Loucy (cell line): ENCODE measurements around the gene ACP7.

Source experiments
- H2AFZ ChIP-seq: fragments of 200-600 bp; sonication (generic); 2 replicates; pipeline ENCODE4 v1.6.0; 2016; ENCODE audit warnings: antibody characterized with exemption, mild to moderate bottlenecking, low read length, moderate library complexity
- H3F3A ChIP-seq: fragments of 200-600 bp; 2 replicates; pipeline ENCODE4 v1.6.0; 2016; ENCODE audit warnings: antibody characterized with exemption, low read depth, mild to moderate bottlenecking
- H3K27me3 ChIP-seq: fragments of 200-600 bp; sonication (generic); 2 replicates; pipeline ENCODE4 v1.6.1; 2014; ENCODE audit warnings: low read length, mild to moderate bottlenecking; ENCODE audit not compliant: insufficient read depth, poor library complexity, severe bottlenecking
- H3K36me3 ChIP-seq: fragments of 200-600 bp; sonication (generic); 2 replicates; pipeline ENCODE4 v1.6.1; 2016; ENCODE audit warnings: low read length; ENCODE audit not compliant: insufficient read depth
- H3K4me1 ChIP-seq: fragments of 200-600 bp; sonication (generic); 2 replicates; pipeline ENCODE4 v1.5.1; 2014; ENCODE audit warnings: low read length, mild to moderate bottlenecking; ENCODE audit not compliant: insufficient read depth, poor library complexity, severe bottlenecking
- H3K4me2 ChIP-seq: fragments of 200-600 bp; sonication (generic); 2 replicates; pipeline ENCODE4 v1.6.0; 2014; ENCODE audit warnings: antibody characterized with exemption, low read length, low read depth, mild to moderate bottlenecking; ENCODE audit not compliant: poor library complexity, severe bottlenecking
- H3K4me3 ChIP-seq: fragments of 200-600 bp; sonication (generic); 2 replicates; pipeline ENCODE4 v1.5.1; 2014; ENCODE audit warnings: low read length, mild to moderate bottlenecking, mixed read lengths; ENCODE audit not compliant: poor library complexity, severe bottlenecking
- H3K79me2 ChIP-seq: fragments of 200-600 bp; sonication (generic); 2 replicates; pipeline ENCODE4 v1.6.1; 2014; ENCODE audit warnings: low read length; ENCODE audit not compliant: insufficient read depth
- H3K9ac ChIP-seq: fragments of 200-600 bp; sonication (generic); 2 replicates; pipeline ENCODE4 v1.6.0; 2014; ENCODE audit warnings: mild to moderate bottlenecking, low read depth, low read length, moderate library complexity; ENCODE audit not compliant: poor library complexity, severe bottlenecking
- H3K9me2 ChIP-seq: fragments of 200-600 bp; sonication (generic); replicated peaks from 2 replicates; pipeline ENCODE4 v1.6.1; 2016; ENCODE audit warnings: low read depth, low read length, mixed read lengths
- H3K9me3 ChIP-seq: fragments of 200-600 bp; sonication (generic); 2 replicates; pipeline ENCODE4 v1.6.1; 2014; ENCODE audit warnings: mild to moderate bottlenecking, antibody characterized with exemption, low read length, low read depth; ENCODE audit not compliant: insufficient read depth
- H4K20me1 ChIP-seq: fragments of 200-600 bp; sonication (generic); 2 replicates; pipeline ENCODE4 v1.6.0; 2014; ENCODE audit warnings: antibody characterized with exemption, low read length, mild to moderate bottlenecking; ENCODE audit not compliant: insufficient read depth, poor library complexity, severe bottlenecking
- EZH2phosphoT487 ChIP-seq: fragments of 200-600 bp; IDR thresholded peaks from 2 replicates; pipeline ENCODE4 v1.6.1; 2018; ENCODE audit warnings: antibody characterized with exemption, mild to moderate bottlenecking, moderate library complexity, borderline replicate concordance
- TF ChIP-seq, protein P1 (sequence below): fragments of 200-600 bp; sonication (generic); conservative IDR thresholded peaks from 2 replicates; pipeline ENCODE4 v1.5.1; 2014; ENCODE audit warnings: mild to moderate bottlenecking, antibody characterized with exemption, low read length

ACP7 gene

DNA sequence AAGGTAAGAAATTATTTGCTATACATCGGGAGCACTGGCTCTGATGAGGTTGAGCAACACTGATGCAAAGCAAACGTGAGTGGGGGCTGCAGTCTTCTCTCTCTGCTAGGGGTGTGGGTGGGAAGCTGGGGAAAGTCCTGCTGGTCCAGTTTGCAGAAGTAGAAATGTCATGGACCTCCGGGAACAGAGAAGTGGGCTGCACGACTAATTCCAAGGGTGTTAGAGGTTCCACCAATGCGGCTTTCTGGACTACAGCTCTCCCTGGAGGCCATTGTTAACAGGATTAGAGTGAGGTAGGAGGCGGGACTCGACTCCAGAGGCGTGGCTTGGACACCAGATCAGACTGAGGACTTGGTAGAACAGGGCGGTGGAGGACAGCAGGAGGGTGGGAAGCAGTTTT lies 46.1 kb upstream of the ACP7 start:
- H3F3A ChIP-seq = no peaks in the 10 kb centered on the region
- H2AFZ ChIP-seq = no peak overlapping the region
- no peak overlapping the region for H3K4me3 ChIP-seq
- H4K20me1 ChIP-seq = no peaks in the 10 kb centered on the region
- H3K9ac ChIP-seq = no peak overlapping the region
- no peaks in the 10 kb centered on the region for H3K79me2 ChIP-seq
- H3K4me1 ChIP-seq = no peaks in the 10 kb centered on the region
- H3K9me3 ChIP-seq = no peaks in the 10 kb centered on the region; the same call in 1 of the 2 replicates
- no peaks in the 10 kb centered on the region for H3K27me3 ChIP-seq
- H3K4me2 ChIP-seq = no peak overlapping the region
- no peaks in the 10 kb centered on the region for H3K36me3 ChIP-seq
- TF ChIP-seq, protein P1, sequence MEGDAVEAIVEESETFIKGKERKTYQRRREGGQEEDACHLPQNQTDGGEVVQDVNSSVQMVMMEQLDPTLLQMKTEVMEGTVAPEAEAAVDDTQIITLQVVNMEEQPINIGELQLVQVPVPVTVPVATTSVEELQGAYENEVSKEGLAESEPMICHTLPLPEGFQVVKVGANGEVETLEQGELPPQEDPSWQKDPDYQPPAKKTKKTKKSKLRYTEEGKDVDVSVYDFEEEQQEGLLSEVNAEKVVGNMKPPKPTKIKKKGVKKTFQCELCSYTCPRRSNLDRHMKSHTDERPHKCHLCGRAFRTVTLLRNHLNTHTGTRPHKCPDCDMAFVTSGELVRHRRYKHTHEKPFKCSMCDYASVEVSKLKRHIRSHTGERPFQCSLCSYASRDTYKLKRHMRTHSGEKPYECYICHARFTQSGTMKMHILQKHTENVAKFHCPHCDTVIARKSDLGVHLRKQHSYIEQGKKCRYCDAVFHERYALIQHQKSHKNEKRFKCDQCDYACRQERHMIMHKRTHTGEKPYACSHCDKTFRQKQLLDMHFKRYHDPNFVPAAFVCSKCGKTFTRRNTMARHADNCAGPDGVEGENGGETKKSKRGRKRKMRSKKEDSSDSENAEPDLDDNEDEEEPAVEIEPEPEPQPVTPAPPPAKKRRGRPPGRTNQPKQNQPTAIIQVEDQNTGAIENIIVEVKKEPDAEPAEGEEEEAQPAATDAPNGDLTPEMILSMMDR = no peak
- no peak for TF ChIP-seq EZH2phosphoT487
- H3K9me2 ChIP-seq = no peaks in the 10 kb centered on the region

DNA sequence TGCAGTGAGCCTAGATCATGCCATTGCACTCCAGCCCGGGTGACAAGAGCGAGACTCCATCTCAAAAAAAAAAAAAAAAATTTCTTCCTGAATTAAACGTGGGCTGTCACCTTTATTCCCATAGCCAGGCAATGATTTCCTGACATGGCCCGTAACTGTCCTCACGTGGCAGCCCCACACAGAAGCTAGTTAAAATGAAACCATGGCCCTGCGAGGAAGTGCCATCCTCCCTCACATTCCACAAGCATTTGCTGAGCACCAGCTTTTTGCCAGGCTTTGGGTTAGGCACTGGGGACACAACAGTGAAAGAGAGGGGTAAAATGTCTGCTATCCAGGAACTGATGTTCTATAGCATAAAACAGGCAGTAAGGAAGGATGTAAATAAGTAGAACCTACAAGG lies 38.7 kb upstream of the ACP7 start:
- no peak overlapping the region for H3K4me3 ChIP-seq
- H3K4me1 ChIP-seq = no peaks in the 10 kb centered on the region
- no peaks in the 10 kb centered on the region for H3F3A ChIP-seq
- no peak for TF ChIP-seq EZH2phosphoT487
- TF ChIP-seq, protein P1 = no peak
- peaks cover 4% of the 10 kb centered on the region for H3K27me3 ChIP-seq
- no peak overlapping the region for H3K9ac ChIP-seq
- no peak overlapping the region for H2AFZ ChIP-seq
- H3K36me3 ChIP-seq = no peaks in the 10 kb centered on the region
- peaks cover 5% of the 10 kb centered on the region; the same call in 1 of the 2 replicates for H3K9me3 ChIP-seq
- no peaks in the 10 kb centered on the region for H3K79me2 ChIP-seq
- H3K4me2 ChIP-seq = no peak overlapping the region
- H4K20me1 ChIP-seq = no peaks in the 10 kb centered on the region
- no peaks in the 10 kb centered on the region for H3K9me2 ChIP-seq

DNA sequence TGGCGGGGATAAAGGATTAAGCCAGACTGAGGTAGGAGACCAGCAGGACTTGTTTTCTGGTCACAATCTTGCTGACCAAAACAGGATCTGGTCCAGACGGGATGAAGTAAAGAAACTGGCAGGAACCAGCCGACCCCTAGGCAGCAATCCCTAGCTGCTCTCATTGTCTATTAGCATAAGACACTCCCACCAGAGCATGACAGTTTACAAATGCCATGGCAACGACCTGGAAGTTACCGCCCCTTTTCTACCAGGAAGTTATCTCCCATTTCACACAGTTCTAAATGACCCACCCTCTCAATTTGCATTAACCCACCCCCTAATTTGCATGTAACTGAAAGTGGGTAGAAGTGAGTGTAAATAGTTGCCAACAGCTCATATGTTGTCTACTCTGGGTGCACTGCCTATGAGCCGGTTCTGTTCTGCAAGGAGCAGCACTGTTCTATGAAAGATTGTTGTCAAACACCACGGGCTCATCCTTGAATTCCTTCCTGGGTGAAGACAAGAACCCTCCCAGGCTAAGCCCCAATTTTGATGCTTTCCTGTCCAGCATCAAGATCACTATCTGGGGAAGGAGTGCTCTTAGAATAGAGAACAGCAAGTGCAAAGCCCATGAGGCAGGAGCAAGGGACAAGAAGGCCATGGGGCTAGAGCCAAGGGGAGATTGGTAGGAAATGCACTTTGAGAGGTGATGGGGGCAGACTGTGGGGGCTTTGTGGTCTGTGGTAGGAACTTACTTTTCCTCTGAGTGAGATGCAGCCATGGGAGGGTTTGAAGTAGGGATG lies 37.9 kb upstream of the ACP7 start:
- Histone ChIP-seq H2AFZ (no peak overlapping the region), H3K9me2 (no peaks in the 10 kb centered on the region), H4K20me1 (no peaks in the 10 kb centered on the region), H3K4me3 (no peak overlapping the region), H3K27me3 (peaks cover 4% of the 10 kb centered on the region), H3K36me3 (no peaks in the 10 kb centered on the region), H3K4me1 (no peaks in the 10 kb centered on the region), H3K79me2 (no peaks in the 10 kb centered on the region), H3K9me3 (peaks cover 5% of the 10 kb centered on the region; the same call in 1 of the 2 replicates), H3F3A (no peaks in the 10 kb centered on the region), H3K9ac (no peak overlapping the region), H3K4me2 (no peak overlapping the region)
- no peak for TF ChIP-seq EZH2phosphoT487
- TF ChIP-seq, protein P1 = no peak
